Breast epithelium (tissue), 3 donors: ENCODE data around the gene RPS6KC1.

ENCODE experiments used
- CTCF ChIP-seq, 3 donors: fragments of 450-650 bp; IDR thresholded peaks; one replicate each; pipeline ENCODE4 v1.5.1; 2016 to 2017; ENCODE audit warnings: antibody characterized with exemption in 3 of 3, mild to moderate bottlenecking in 3 of 3, moderate library complexity in 3 of 3
- POLR2A ChIP-seq: fragments of 450-650 bp; IDR thresholded peaks from one replicate; pipeline ENCODE4 v1.6.1; 2016; ENCODE audit warnings: antibody characterized with exemption, mild to moderate bottlenecking, moderate library complexity

DNA sequence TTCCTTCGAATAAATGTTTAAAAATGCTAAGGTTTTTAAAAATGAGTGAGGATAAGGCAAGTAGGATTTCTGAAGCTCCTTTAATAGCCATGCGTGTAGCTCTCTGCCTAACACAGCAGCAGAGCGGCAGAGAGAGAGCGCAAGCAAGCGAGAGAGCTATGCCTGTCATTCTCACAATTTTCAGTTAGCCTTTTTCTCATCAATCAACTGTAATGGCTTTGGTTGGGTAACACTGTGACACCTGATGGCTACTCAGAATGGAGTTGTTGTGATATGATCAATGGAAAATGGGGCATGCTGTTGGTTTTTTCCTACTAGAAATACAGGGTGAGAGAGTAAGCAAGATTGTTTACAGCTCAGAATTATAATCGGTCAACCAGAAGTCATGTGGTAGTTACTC, 198.4 kb downstream of the RPS6KC1 start:
- TF ChIP-seq CTCF (IDR thresholded peaks at IDR 0.05) (no peak), POLR2A (no peak)
